ENCODE data around the gene FYB1. TPM values are rescaled to one million over a fixed set of nuclear protein-coding genes. Genes with fewer than 3 reads are reported as not detected.
A peak's percentile ranks its signal among the peaks of the same experiment; 100 is the strongest.

Gene FYB1
- total RNA-seq, 1 donor from 2014 or later = 0.55 TPM

DNA sequence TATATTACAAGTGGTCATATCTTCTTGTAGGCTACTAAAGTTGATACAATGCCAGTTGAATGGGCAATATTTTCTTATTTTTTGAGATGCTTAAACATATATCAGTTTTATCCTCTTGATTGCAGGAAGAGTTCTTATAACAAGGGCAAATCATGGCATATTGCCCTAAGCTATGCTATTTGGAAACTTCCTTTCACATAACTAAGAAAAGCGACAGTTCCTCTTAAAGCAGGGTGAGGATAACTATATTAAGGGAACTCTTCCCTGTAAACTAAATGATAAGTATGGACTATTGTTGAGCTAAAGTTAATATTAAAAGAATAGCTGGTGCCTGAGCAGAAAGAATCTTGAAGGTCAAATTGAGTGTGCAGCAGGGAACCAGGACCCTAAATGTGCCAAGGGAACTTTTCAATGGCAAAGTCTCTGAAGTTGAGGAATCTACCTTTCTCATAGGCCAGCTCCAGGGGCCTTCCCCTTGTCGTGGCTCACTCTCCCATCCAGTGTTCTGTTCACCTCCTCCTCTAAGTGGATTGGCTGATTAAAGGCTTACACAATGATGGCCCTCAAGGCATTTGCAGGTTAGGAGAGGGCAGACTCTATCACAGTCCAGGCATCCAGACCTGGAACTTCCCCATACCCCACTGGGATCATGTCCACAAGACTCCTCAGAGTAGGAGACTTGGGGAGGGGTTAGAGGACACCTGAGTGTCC lies 26.8 kb downstream of the FYB1 start:
- DNase-seq (no peak), ATAC-seq (ENCODE audit: low read depth) (no peak)
- peaks cover 31% of the 10 kb centered on the region for H3K4me1 Mint-ChIP-seq
- CTCF ChIA-PET = interaction anchor here (0.6 kb wide), 1 partner anchor 29 kb away, joined by 3 read pairs; no protein-coding TSS in a partner anchor
- TF ChIP-seq, protein P1, sequence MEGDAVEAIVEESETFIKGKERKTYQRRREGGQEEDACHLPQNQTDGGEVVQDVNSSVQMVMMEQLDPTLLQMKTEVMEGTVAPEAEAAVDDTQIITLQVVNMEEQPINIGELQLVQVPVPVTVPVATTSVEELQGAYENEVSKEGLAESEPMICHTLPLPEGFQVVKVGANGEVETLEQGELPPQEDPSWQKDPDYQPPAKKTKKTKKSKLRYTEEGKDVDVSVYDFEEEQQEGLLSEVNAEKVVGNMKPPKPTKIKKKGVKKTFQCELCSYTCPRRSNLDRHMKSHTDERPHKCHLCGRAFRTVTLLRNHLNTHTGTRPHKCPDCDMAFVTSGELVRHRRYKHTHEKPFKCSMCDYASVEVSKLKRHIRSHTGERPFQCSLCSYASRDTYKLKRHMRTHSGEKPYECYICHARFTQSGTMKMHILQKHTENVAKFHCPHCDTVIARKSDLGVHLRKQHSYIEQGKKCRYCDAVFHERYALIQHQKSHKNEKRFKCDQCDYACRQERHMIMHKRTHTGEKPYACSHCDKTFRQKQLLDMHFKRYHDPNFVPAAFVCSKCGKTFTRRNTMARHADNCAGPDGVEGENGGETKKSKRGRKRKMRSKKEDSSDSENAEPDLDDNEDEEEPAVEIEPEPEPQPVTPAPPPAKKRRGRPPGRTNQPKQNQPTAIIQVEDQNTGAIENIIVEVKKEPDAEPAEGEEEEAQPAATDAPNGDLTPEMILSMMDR (IDR thresholded peaks at IDR 0.05) = no peak
- no peak overlapping the region for H3K27ac Mint-ChIP-seq
- POLR2A ChIA-PET = no interaction called here
- no peaks in the 10 kb centered on the region for H3K36me3 Mint-ChIP-seq (ENCODE audit: low read depth)
- H3K9me3 Mint-ChIP-seq = no peaks in the 10 kb centered on the region
- H3K27me3 Mint-ChIP-seq = peaks cover 10% of the 10 kb centered on the region
- intact Hi-C loops (cut with micrococcal nuclease) = no loop called here
- H3K4me3 Mint-ChIP-seq = no peak overlapping the region

DNA sequence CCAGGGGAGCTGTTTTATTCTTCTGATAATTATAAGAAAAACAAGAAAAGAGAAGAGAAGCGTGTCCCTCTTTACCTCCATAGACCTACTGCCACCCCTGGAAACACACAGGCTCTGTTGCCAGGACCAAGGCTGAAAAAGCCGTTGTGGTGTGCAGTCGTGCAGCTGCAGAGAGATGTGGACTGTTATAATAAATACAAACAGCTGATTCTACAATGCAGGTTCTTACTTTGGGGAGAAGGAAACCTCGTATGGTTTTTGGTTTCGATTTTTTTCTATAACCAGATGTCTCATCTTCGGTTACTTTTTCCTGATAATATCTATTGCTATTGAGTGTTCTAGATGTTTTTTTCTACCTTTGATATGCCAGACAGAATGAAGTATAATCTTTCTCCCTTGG lies 28.1 kb downstream of the FYB1 start:
- CTCF ChIA-PET = interaction anchor here (1.3 kb wide), 1 partner anchor 27 kb away, joined by 4 read pairs; no protein-coding TSS in a partner anchor
- peak overlapping the region; percentile 25 for H3K27ac Mint-ChIP-seq
- POLR2A ChIA-PET = no interaction called here
- intact Hi-C loops (cut with micrococcal nuclease) = no loop called here
- H3K9me3 Mint-ChIP-seq = no peaks in the 10 kb centered on the region
- DNase-seq (no peak), ATAC-seq (ENCODE audit: low read depth) (no peak)
- TF ChIP-seq, protein P1 (IDR thresholded peaks at IDR 0.05) = no peak
- H3K36me3 Mint-ChIP-seq (ENCODE audit: low read depth) = no peaks in the 10 kb centered on the region
- H3K4me1 Mint-ChIP-seq = peaks cover 35% of the 10 kb centered on the region
- H3K4me3 Mint-ChIP-seq = no peak overlapping the region
- peaks cover 6% of the 10 kb centered on the region for H3K27me3 Mint-ChIP-seq

DNA sequence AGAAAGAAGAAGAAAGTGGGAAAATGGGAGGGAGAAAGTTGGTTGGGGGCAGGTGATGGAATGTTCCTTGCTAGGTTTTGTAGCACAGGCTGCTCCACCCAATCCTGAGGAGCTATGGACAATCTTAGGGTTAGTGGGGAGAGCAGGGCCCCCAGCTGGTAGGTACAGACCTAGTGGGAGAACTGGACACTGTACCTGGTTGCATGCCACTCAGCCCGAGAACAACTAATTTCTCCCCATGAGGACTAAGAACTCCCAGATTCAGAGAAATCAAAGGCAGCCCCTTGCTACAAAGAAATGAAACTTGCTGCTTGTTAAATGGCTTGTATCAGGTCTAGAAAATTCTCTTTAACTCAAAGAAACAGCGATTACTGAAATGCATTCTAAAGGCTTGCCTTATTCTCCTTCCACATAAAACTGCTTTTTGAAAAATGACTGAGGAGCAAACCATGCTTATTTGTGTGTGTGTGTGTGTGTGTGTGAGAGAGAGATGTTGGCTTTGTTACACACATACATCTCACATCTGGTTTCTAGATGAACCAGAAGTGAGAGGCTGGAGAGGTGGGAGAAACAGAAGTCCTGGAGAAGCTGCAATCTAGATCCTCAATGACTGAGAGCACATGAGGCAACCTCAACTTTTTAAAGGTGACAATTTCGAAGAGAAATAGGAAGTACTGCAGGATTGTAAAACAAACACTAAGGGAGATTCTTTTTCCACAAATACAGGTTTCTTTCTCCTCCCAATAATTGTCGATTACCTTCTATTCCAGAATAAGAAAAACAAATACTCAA lies 28.9 kb downstream of the FYB1 start:
- POLR2A ChIA-PET = no interaction called here
- Mint-ChIP-seq H3K4me1 (peaks cover 35% of the 10 kb centered on the region), H3K27ac (no peak overlapping the region), H3K36me3 (ENCODE audit: low read depth) (no peaks in the 10 kb centered on the region), H3K9me3 (no peaks in the 10 kb centered on the region), H3K4me3 (no peak overlapping the region), H3K27me3 (peaks cover 6% of the 10 kb centered on the region)
- DNase-seq (no peak), ATAC-seq (ENCODE audit: low read depth) (no peak)
- CTCF ChIA-PET = interaction anchor here (1.3 kb wide), 1 partner anchor 27 kb away, joined by 4 read pairs; no protein-coding TSS in a partner anchor
- TF ChIP-seq, protein P1 (IDR thresholded peaks at IDR 0.05) = no peak
- intact Hi-C loops (cut with micrococcal nuclease) = no loop called here

DNA sequence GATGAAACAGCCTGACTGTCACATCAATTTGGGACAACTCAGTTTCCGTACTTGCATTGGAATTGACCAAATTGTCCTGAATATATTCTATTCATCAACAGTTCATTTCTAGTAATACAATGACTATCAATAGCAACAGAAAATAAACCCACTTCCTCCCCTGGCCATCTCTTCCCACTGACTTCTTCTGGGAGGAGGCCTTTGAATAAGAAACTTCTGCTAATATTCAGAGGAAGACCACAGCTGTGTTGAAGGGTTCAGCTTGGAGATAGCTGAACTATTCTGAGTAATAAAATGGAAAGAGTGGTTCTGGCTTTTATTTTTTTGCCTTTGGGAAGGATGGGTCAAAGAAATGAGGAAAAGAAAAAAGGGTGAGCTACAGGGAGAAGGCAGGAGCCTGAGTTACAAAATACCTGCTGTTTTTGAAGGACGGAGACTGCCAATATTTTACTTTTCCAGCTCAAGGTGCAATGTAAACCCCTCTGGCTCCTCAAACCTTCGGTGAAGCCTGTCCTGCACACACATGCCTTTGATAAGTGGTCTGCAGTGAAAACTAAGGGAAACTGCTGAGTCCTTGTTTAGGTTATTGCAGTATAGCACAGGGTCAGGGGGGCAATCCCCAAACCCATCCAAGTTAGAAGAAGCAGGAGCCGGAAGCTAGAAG lies 29.9 kb downstream of the FYB1 start:
- no peak overlapping the region for H3K27ac Mint-ChIP-seq
- POLR2A ChIA-PET = no interaction called here
- ATAC-seq (ENCODE audit: low read depth) (no peak), DNase-seq (no peak)
- no peak overlapping the region for H3K4me3 Mint-ChIP-seq
- CTCF ChIA-PET = interaction anchor here (0.6 to 1.1 kb wide), 3 partner anchors 24 to 94 kb away, joined by 3 read pairs; no protein-coding TSS in a partner anchor
- peaks cover 35% of the 10 kb centered on the region for H3K4me1 Mint-ChIP-seq
- TF ChIP-seq, protein P1 (IDR thresholded peaks at IDR 0.05) = no peak
- H3K27me3 Mint-ChIP-seq = peaks cover 6% of the 10 kb centered on the region
- no peaks in the 10 kb centered on the region for H3K9me3 Mint-ChIP-seq
- H3K36me3 Mint-ChIP-seq (ENCODE audit: low read depth) = no peaks in the 10 kb centered on the region
- intact Hi-C loops (cut with micrococcal nuclease) = no loop called here
